Esophagus muscularis mucosa (tissue), 3 donors: ENCODE measurements around the gene SORCS2.

Experiments used
- CTCF ChIP-seq, 3 experiments: fragments of 200-600 bp in 2 of 3; fragments of 450-650 bp in 1 of 3; sonication (generic) in 2 of 3; IDR thresholded peaks; one replicate each; pipeline ENCODE4 v1.5.1; 2017 to 2019; ENCODE audit warnings: antibody characterized with exemption in 3 of 3, mild to moderate bottlenecking in 2 of 3, moderate library complexity in 1 of 3
- POLR2A ChIP-seq: fragments of 450-650 bp; IDR thresholded peaks from one replicate; pipeline ENCODE4 v1.6.1; 2017; ENCODE audit warnings: antibody characterized with exemption, moderate library complexity, mild to moderate bottlenecking, low read depth

GRCh38 chr4:7279902-7280301 is 87.6 kb downstream of the SORCS2 start:
- TF ChIP-seq CTCF (IDR thresholded peaks at IDR 0.05) (no peak), POLR2A (no peak)
